Measurements from ENCODE around the gene TRIML2.

GRCh38 chr4:188145601-188146000, 36.2 kb upstream of the TRIML2 start:
- no peak for TF ChIP-seq EZH2 (IDR thresholded peaks at IDR 0.05; ENCODE audit: borderline replicate concordance, low read depth, low read length, poor library complexity, severe bottlenecking)
- no peak for TF ChIP-seq CTCF (conservative IDR thresholded peaks at IDR 0.05; ENCODE audit: low read depth, low read length)
